Liver (tissue), 9 donors: ENCODE measurements around the gene PYCARD. TPM values are rescaled to one million over a fixed set of nuclear protein-coding genes. Genes with fewer than 3 reads are reported as not detected.

Experiments
- DNase-seq: peaks from one replicate; pipeline ENCODE4 v3.0.0-alpha.2; 2017; ENCODE audit warnings: low spot score
- H3K27ac ChIP-seq, 2 donors: one replicate each; pipeline ENCODE4 v1.7.0; 2013; ENCODE audit warnings: inconsistent platforms in 2 of 2, low read length in 2 of 2, control low read depth in 1 of 2, low read depth in 1 of 2, mild to moderate bottlenecking in 1 of 2
- H3K27me3 ChIP-seq, 4 donors: one replicate each; pipeline versions ENCODE4 v1.6.1 to v1.7.0; 2013; ENCODE audit warnings: low read length in 3 of 4, inconsistent platforms in 1 of 4, mild to moderate bottlenecking in 1 of 4, moderate library complexity in 1 of 4; ENCODE audit not compliant: control insufficient read depth in 4 of 4, insufficient read depth in 4 of 4
- H3K36me3 ChIP-seq, 4 donors: one replicate each; pipeline versions ENCODE4 v1.6.1 to v1.7.0; 2013; ENCODE audit warnings: low read length in 3 of 4, mild to moderate bottlenecking in 3 of 4, low read depth in 1 of 4, moderate library complexity in 1 of 4; ENCODE audit not compliant: control insufficient read depth in 4 of 4, insufficient read depth in 3 of 4
- H3K4me1 ChIP-seq, 4 donors: one replicate each; pipeline versions ENCODE4 v1.6.1 to v1.7.0; 2013; ENCODE audit warnings: low read length in 3 of 4, mild to moderate bottlenecking in 3 of 4, moderate library complexity in 1 of 4; ENCODE audit not compliant: control insufficient read depth in 4 of 4, insufficient read depth in 4 of 4
- H3K4me3 ChIP-seq, 3 donors: one replicate each; pipeline versions ENCODE4 v1.6.1 to v1.7.0; 2013; ENCODE audit warnings: low read length in 3 of 3, control low read depth in 1 of 3, low read depth in 1 of 3, mild to moderate bottlenecking in 1 of 3
- H3K9ac ChIP-seq, 2 donors: one replicate each; pipeline ENCODE4 v1.7.0; 2013; ENCODE audit warnings: low read length in 2 of 2, mild to moderate bottlenecking in 2 of 2, moderate library complexity in 2 of 2, control low read depth in 1 of 2, low read depth in 1 of 2
- H3K9me3 ChIP-seq, 4 donors: one replicate each; pipeline versions ENCODE4 v1.6.1 to v1.7.0; 2013; ENCODE audit warnings: low read length in 3 of 4; ENCODE audit not compliant: control insufficient read depth in 4 of 4
- EGR1 ChIP-seq, 2 donors: IDR thresholded peaks; 2 replicates each; pipeline ENCODE4 v1.6.1; 2016 to 2018; ENCODE audit warnings: antibody characterized with exemption in 2 of 2, low read depth in 2 of 2
- FOXA1 ChIP-seq: IDR thresholded peaks from 2 replicates; pipeline ENCODE4 v1.6.1; 2016; ENCODE audit warnings: antibody characterized with exemption
- FOXA2 ChIP-seq: IDR thresholded peaks from 2 replicates; pipeline ENCODE4 v1.6.1; 2016; ENCODE audit warnings: antibody characterized with exemption
- GABPA ChIP-seq, 2 donors: IDR thresholded peaks in 1 of 2; conservative IDR thresholded peaks in 1 of 2; 2 replicates each; pipeline ENCODE4 v1.6.1; 2016; ENCODE audit warnings: antibody characterized with exemption in 2 of 2, mild to moderate bottlenecking in 1 of 2, moderate library complexity in 1 of 2
- HNF4A ChIP-seq, 2 donors: conservative IDR thresholded peaks; 2 replicates each; pipeline ENCODE4 v1.6.1; 2016; ENCODE audit warnings: antibody characterized with exemption in 2 of 2, mild to moderate bottlenecking in 2 of 2
- HNF4G ChIP-seq: IDR thresholded peaks from 2 replicates; pipeline ENCODE4 v1.6.1; 2016; ENCODE audit warnings: antibody characterized with exemption
- JUND ChIP-seq, 2 donors: IDR thresholded peaks; 2 replicates each; pipeline ENCODE4 v1.6.1; 2016; ENCODE audit warnings: antibody characterized with exemption in 2 of 2
- RXRA ChIP-seq, 2 donors: IDR thresholded peaks; 2 replicates each; pipeline ENCODE4 v1.6.1; 2017 to 2018; ENCODE audit warnings: antibody characterized with exemption in 2 of 2, mild to moderate bottlenecking in 1 of 2
- SP1 ChIP-seq: IDR thresholded peaks from 2 replicates; pipeline ENCODE4 v1.6.1; 2018; ENCODE audit warnings: antibody characterized with exemption, mild to moderate bottlenecking
- TAF1 ChIP-seq: conservative IDR thresholded peaks from 2 replicates; pipeline ENCODE4 v1.6.1; 2016; ENCODE audit warnings: antibody characterized with exemption, mild to moderate bottlenecking
- YY1 ChIP-seq: IDR thresholded peaks from 2 replicates; pipeline ENCODE4 v1.6.1; 2016; ENCODE audit warnings: antibody characterized with exemption, mild to moderate bottlenecking
- WGBS: extraction: QIAGEN DNeasy Blood & Tissue Kit; methylation state at CpG from one replicate; pipeline ENCODE4 v1.1.7; 2013; 5-methylcytosine and 5-hydroxymethylcytosine counted together
- polyA plus RNA-seq, 2 donors: library from polyadenylated mRNA; stranded (reverse) in 1 of 2; unstranded in 1 of 2; fragments of 200-250 nt in 1 of 2; fragments of >200 nt in 1 of 2; fragmentation: Nextera tagmentation in 1 of 2; extraction: Ambion mirVana in 1 of 2; gene quantifications; one replicate each; pipeline versions ENCODE4 v1.2.1 to v1.2.3, GENCODE V29; 2013 to 2015
- total RNA-seq, 2 donors: library from RNA; depleted of rRNA; stranded (reverse); fragments of >200 nt; gene quantifications; one replicate each; pipeline ENCODE4 v1.2.3, GENCODE V29; 2014
- TF ChIP-seq, protein P1 (sequence below): IDR thresholded peaks from 2 replicates; pipeline ENCODE4 v1.6.1; 2016; ENCODE audit warnings: antibody characterized with exemption
- TF ChIP-seq, protein P2 (sequence below): fragments of 150-350 bp; IDR thresholded peaks from 2 replicates; pipeline ENCODE4 v1.5.1; 2017; ENCODE audit warnings: improper control_type of control experiment, low read depth, low read length; ENCODE audit not compliant: missing input control
- TF ChIP-seq, protein P3 (sequence below): IDR thresholded peaks from 2 replicates; pipeline ENCODE4 v1.6.1; 2016; ENCODE audit warnings: antibody characterized with exemption
- TF ChIP-seq, protein P4 (sequence below): IDR thresholded peaks from 2 replicates; pipeline ENCODE4 v1.6.1; 2016; ENCODE audit warnings: antibody characterized with exemption
- TF ChIP-seq, protein P5 (sequence below): IDR thresholded peaks from 2 replicates; pipeline ENCODE4 v1.6.1; 2016; ENCODE audit warnings: antibody characterized with exemption, mild to moderate bottlenecking
- donor health status: healthy.
- donor health status: healthy.
- donor health status: healthy.
- donor health status: healthy.
- donor health status: healthy.

Gene PYCARD
- total and polyA plus RNA-seq, 4 donors = 6.7 to 35.9 (median 10.8) TPM

DNA sequence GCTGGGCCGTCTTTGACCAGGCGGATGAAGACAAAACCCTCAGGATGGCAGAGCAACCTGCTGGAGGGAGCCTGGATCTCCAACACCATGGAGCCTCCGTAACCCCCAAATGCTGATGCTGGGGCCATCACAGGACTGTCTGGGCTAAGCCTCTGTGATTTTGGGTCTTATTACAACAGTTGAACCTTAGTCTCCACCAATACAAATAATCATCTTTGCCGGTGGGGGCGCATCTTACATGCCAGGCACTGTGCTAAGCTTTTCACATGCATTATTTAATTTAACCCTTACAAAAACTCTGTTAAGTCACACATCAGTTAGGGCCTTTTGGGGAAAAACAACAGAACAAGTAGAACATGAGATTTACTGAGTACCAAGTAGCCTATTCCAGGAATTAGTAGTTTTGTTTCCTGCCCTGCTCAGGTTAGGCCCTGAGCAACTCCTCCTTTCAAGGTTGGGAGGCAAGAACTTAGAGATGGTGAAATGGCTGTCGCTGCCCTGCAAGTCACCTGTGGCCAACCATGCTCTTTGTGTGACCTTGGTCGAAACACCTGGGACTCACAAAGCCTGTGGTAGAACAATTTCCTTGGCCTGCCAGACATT lies 48.3 kb upstream of the PYCARD start:
- no peak overlapping the region for H3K9ac ChIP-seq
- no peak overlapping the region for H3K4me3 ChIP-seq
- 90% methylated on average over 7 of the region's 7 CpGs for WGBS
- TF ChIP-seq, protein P1, sequence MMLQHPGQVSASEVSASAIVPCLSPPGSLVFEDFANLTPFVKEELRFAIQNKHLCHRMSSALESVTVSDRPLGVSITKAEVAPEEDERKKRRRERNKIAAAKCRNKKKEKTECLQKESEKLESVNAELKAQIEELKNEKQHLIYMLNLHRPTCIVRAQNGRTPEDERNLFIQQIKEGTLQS = no peak
- no peak for TF ChIP-seq FOXA2
- TF ChIP-seq, protein P2, sequence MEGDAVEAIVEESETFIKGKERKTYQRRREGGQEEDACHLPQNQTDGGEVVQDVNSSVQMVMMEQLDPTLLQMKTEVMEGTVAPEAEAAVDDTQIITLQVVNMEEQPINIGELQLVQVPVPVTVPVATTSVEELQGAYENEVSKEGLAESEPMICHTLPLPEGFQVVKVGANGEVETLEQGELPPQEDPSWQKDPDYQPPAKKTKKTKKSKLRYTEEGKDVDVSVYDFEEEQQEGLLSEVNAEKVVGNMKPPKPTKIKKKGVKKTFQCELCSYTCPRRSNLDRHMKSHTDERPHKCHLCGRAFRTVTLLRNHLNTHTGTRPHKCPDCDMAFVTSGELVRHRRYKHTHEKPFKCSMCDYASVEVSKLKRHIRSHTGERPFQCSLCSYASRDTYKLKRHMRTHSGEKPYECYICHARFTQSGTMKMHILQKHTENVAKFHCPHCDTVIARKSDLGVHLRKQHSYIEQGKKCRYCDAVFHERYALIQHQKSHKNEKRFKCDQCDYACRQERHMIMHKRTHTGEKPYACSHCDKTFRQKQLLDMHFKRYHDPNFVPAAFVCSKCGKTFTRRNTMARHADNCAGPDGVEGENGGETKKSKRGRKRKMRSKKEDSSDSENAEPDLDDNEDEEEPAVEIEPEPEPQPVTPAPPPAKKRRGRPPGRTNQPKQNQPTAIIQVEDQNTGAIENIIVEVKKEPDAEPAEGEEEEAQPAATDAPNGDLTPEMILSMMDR = no peak
- no peak for TF ChIP-seq JUND (IDR thresholded peaks at IDR 0.05)
- no peak for DNase-seq
- H3K27me3 ChIP-seq = no peaks in the 10 kb centered on the region
- H3K4me1 ChIP-seq = no peaks in the 10 kb centered on the region
- no peaks in the 10 kb centered on the region for H3K9me3 ChIP-seq
- H3K36me3 ChIP-seq = no peaks in the 10 kb centered on the region
- no peak overlapping the region for H3K27ac ChIP-seq

DNA sequence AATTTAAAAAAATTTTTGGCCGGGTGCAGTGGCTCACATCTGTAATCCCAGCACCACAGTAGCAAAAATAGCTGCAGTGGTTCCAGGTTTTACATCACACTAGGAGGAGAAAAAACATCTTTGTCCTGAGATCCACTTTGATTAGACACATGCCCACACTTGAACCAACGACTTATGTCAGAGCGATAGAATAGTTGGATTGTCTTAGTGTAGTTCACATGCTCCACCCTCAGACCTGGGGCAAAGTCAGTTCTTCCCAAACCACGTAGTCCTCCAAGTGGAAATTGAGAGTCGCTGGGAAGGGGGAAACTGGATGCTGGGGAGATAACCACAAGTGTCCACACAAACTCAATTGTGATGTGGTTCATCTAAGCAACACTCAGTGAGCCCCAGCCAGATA lies 45.8 kb upstream of the PYCARD start:
- 76% methylated on average over 5 of the region's 5 CpGs for WGBS
- Histone ChIP-seq H3K9ac (no peak overlapping the region), H3K27ac (no peak overlapping the region), H3K27me3 (no peaks in the 10 kb centered on the region), H3K9me3 (no peaks in the 10 kb centered on the region), H3K4me1 (no peaks in the 10 kb centered on the region), H3K4me3 (no peak overlapping the region), H3K36me3 (no peaks in the 10 kb centered on the region)
- TF ChIP-seq, protein P3, sequence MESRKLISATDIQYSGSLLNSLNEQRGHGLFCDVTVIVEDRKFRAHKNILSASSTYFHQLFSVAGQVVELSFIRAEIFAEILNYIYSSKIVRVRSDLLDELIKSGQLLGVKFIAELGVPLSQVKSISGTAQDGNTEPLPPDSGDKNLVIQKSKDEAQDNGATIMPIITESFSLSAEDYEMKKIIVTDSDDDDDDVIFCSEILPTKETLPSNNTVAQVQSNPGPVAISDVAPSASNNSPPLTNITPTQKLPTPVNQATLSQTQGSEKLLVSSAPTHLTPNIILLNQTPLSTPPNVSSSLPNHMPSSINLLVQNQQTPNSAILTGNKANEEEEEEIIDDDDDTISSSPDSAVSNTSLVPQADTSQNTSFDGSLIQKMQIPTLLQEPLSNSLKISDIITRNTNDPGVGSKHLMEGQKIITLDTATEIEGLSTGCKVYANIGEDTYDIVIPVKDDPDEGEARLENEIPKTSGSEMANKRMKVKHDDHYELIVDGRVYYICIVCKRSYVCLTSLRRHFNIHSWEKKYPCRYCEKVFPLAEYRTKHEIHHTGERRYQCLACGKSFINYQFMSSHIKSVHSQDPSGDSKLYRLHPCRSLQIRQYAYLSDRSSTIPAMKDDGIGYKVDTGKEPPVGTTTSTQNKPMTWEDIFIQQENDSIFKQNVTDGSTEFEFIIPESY = no peak
- TF ChIP-seq SP1 (no peak), FOXA1 (no peak), HNF4A (conservative IDR thresholded peaks at IDR 0.05) (no peak), FOXA2 (no peak), TAF1 (no peak), GABPA (IDR thresholded peaks at IDR 0.05 in 1 of 2, conservative IDR thresholded peaks at IDR 0.05 in 1 of 2) (no peak), YY1 (no peak), HNF4G (no peak), RXRA (IDR thresholded peaks at IDR 0.05) (no peak), JUND (IDR thresholded peaks at IDR 0.05) (no peak), EGR1 (IDR thresholded peaks at IDR 0.05; ENCODE audit: low read depth in 2 of 2) (no peak)
- TF ChIP-seq, protein P4, sequence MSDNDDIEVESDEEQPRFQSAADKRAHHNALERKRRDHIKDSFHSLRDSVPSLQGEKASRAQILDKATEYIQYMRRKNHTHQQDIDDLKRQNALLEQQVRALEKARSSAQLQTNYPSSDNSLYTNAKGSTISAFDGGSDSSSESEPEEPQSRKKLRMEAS = no peak
- TF ChIP-seq, protein P2 = no peak
- TF ChIP-seq, protein P5, sequence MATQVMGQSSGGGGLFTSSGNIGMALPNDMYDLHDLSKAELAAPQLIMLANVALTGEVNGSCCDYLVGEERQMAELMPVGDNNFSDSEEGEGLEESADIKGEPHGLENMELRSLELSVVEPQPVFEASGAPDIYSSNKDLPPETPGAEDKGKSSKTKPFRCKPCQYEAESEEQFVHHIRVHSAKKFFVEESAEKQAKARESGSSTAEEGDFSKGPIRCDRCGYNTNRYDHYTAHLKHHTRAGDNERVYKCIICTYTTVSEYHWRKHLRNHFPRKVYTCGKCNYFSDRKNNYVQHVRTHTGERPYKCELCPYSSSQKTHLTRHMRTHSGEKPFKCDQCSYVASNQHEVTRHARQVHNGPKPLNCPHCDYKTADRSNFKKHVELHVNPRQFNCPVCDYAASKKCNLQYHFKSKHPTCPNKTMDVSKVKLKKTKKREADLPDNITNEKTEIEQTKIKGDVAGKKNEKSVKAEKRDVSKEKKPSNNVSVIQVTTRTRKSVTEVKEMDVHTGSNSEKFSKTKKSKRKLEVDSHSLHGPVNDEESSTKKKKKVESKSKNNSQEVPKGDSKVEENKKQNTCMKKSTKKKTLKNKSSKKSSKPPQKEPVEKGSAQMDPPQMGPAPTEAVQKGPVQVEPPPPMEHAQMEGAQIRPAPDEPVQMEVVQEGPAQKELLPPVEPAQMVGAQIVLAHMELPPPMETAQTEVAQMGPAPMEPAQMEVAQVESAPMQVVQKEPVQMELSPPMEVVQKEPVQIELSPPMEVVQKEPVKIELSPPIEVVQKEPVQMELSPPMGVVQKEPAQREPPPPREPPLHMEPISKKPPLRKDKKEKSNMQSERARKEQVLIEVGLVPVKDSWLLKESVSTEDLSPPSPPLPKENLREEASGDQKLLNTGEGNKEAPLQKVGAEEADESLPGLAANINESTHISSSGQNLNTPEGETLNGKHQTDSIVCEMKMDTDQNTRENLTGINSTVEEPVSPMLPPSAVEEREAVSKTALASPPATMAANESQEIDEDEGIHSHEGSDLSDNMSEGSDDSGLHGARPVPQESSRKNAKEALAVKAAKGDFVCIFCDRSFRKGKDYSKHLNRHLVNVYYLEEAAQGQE = no peak
- DNase-seq = no peak
